Measurements from ENCODE around the gene UBE2J2. TPM values are rescaled to one million over a fixed set of nuclear protein-coding genes. Genes with fewer than 3 reads are reported as not detected.

UBE2J2 gene
- total and polyA plus RNA-seq, 2 experiments from 2014 or later, result 49.7 to 63.5 TPM

- in situ Hi-C loops (cut with MboI), result no loop called here
Measured at GRCh38 chr1:1220197-1220596, 53.5 kb downstream of the UBE2J2 start.

DNA sequence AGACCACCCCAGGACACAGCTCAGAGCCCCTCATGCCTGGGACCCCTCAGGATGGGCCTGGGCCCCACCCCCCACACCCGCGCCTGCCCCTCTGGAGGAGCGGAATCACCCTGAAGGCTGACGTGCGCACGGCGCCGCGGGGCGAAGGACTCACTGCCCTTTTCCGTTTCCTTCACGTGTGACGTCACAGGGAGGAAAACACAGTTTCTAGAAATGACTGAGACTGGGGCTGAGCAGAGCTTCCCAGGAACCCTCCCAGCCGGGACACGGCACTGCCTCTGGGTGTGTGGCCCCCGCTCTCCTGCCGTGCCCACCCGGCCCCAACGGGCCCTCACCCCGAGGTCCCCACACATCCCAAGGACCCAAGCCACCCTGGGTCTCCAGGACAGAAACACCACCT, 54.3 kb downstream of the UBE2J2 start:
- in situ Hi-C loops (cut with MboI), result no loop called here
- TF ChIP-seq EZH2 (IDR thresholded peaks at IDR 0.05; ENCODE audit: insufficient read depth, poor library complexity, severe bottlenecking), result no peak
- no peak for TF ChIP-seq EZH2phosphoT487 (IDR thresholded peaks at IDR 0.05; ENCODE audit: insufficient read depth, low read depth)
- Histone ChIP-seq H3K9ac (no peak overlapping the region), H3K9me2 (ENCODE audit: insufficient read depth) (no peaks in the 10 kb centered on the region), H3K36me3 (ENCODE audit: low read depth) (peaks cover 5% of the 10 kb centered on the region; the same call in 1 of the 2 replicates), H3K27ac (no peak overlapping the region), H3K79me2 (ENCODE audit: insufficient read depth) (peaks cover 10% of the 10 kb centered on the region), H3K27me3 (replicated peaks; ENCODE audit: insufficient read depth) (no peaks in the 10 kb centered on the region), H3K4me2 (ENCODE audit: unreplicated experiment) (no peak overlapping the region), H4K20me1 (ENCODE audit: insufficient read depth) (no peaks in the 10 kb centered on the region), H3K4me1 (ENCODE audit: insufficient read depth) (no peaks in the 10 kb centered on the region), H3F3A (ENCODE audit: insufficient read depth) (no peaks in the 10 kb centered on the region), H3K9me3 (ENCODE audit: low read depth) (no peaks in the 10 kb centered on the region), H3K4me3 (no peak overlapping the region), H2AFZ (no peak overlapping the region)
- no peak for DNase-seq
- 96 to 98% methylated on average over 17 of the region's 20 CpGs for WGBS, 2 experiments (ENCODE audit: low coverage in 1 of 2, low lambda C conversion rate in 2 of 2, missing lambda C conversion rate in 2 of 2)

More at GRCh38 chr1:1220197-1220596, 53.5 kb downstream of the UBE2J2 start:
- Histone ChIP-seq H3K27me3 (replicated peaks; ENCODE audit: insufficient read depth) (no peaks in the 10 kb centered on the region), H3K9ac (no peak overlapping the region), H3K9me2 (ENCODE audit: insufficient read depth) (no peaks in the 10 kb centered on the region), H3F3A (ENCODE audit: insufficient read depth) (no peaks in the 10 kb centered on the region), H3K9me3 (ENCODE audit: low read depth) (no peaks in the 10 kb centered on the region), H3K4me1 (ENCODE audit: insufficient read depth) (no peaks in the 10 kb centered on the region), H3K36me3 (ENCODE audit: low read depth) (peaks cover 5% of the 10 kb centered on the region; the same call in 1 of the 2 replicates), H3K79me2 (ENCODE audit: insufficient read depth) (peaks cover 18% of the 10 kb centered on the region), H2AFZ (no peak overlapping the region), H4K20me1 (ENCODE audit: insufficient read depth) (no peaks in the 10 kb centered on the region), H3K4me3 (no peak overlapping the region), H3K27ac (no peak overlapping the region), H3K4me2 (ENCODE audit: unreplicated experiment) (no peak overlapping the region)
- TF ChIP-seq EZH2phosphoT487 (IDR thresholded peaks at IDR 0.05; ENCODE audit: insufficient read depth, low read depth), result no peak
- TF ChIP-seq EZH2 (IDR thresholded peaks at IDR 0.05; ENCODE audit: insufficient read depth, poor library complexity, severe bottlenecking), result no peak
- WGBS, 2 experiments (ENCODE audit: low coverage in 1 of 2, low lambda C conversion rate in 2 of 2, missing lambda C conversion rate in 2 of 2), result 95 to 96% methylated on average over 21 to 24 of the region's 24 CpGs
- DNase-seq, result no peak

GRCh38 chr1:1218524-1219200, 55.0 kb downstream of the UBE2J2 start:
- Histone ChIP-seq H3K36me3 (ENCODE audit: low read depth) (peaks cover 5% of the 10 kb centered on the region; the same call in 1 of the 2 replicates), H3K4me1 (ENCODE audit: insufficient read depth) (no peaks in the 10 kb centered on the region), H3K9ac (no peak overlapping the region), H3K27ac (no peak overlapping the region), H3K9me3 (ENCODE audit: low read depth) (no peaks in the 10 kb centered on the region), H3K4me2 (ENCODE audit: unreplicated experiment) (no peak overlapping the region), H3K27me3 (replicated peaks; ENCODE audit: insufficient read depth) (no peaks in the 10 kb centered on the region), H3K9me2 (ENCODE audit: insufficient read depth) (no peaks in the 10 kb centered on the region), H3F3A (ENCODE audit: insufficient read depth) (no peaks in the 10 kb centered on the region), H3K79me2 (ENCODE audit: insufficient read depth) (peaks cover 5% of the 10 kb centered on the region; the same call in 1 of the 2 replicates), H4K20me1 (ENCODE audit: insufficient read depth) (no peaks in the 10 kb centered on the region), H2AFZ (no peak overlapping the region), H3K4me3 (no peak overlapping the region)
- WGBS, 2 experiments (ENCODE audit: low coverage in 1 of 2, low lambda C conversion rate in 2 of 2, missing lambda C conversion rate in 2 of 2), result 90 to 94% methylated on average over 35 to 36 of the region's 36 CpGs
- TF ChIP-seq EZH2 (IDR thresholded peaks at IDR 0.05; ENCODE audit: insufficient read depth, poor library complexity, severe bottlenecking), result no peak
- no peak for TF ChIP-seq EZH2phosphoT487 (IDR thresholded peaks at IDR 0.05; ENCODE audit: insufficient read depth, low read depth)
- in situ Hi-C loops (cut with MboI), result no loop called here
- no peak for DNase-seq

DNA sequence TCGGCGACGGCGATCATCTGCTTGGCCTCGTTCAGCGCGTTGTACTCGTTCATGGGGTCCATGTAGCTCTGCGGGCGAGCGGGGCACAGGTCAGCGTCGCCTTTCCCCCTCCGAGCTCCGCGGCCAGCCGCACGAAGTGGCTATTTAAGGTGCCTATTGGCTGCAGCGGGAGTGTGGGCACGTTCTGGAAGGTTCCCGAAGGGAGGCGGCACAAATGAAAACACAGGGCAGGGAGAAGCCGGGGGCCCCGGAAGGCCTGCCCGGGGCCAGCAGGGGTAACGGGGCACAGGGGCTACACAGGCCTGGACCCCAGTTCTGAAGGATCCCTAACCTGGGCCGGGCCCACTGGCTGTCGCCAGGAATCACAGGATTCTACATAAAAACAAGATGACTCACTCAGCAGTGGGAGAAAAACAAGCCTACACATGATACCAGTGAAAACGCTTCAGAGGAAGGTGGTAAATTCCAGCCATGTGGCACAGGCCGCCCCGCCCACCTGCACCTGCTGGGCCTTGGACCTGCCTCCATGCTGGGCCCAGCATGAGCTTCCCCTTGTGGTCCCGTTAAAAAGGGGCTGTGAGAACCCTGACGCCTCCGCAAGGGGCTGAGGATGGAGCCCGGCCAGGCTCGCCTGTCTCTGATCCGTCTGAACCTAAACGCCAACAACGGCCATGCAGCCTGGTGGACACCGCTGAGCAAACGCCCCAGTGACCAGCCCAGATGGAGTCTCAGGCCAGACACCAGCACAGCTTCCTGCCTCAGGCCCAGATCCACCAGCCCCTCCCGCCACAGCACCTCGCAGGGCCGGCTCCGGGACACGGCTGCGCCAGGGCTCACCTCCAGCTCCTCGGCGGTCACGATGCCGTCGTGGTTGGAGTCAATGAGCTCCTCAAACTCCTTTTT, 55.8 kb downstream of the UBE2J2 start:
- 92 to 94% methylated on average over 48 to 52 of the region's 52 CpGs for WGBS, 2 experiments (ENCODE audit: low coverage in 1 of 2, low lambda C conversion rate in 2 of 2, missing lambda C conversion rate in 2 of 2)
- Histone ChIP-seq H3K9ac (no peak overlapping the region), H2AFZ (no peak overlapping the region), H3K4me3 (no peak overlapping the region), H3K4me2 (ENCODE audit: unreplicated experiment) (no peak overlapping the region), H3K27ac (no peak overlapping the region), H3K9me3 (ENCODE audit: low read depth) (no peaks in the 10 kb centered on the region), H3K27me3 (replicated peaks; ENCODE audit: insufficient read depth) (no peaks in the 10 kb centered on the region), H4K20me1 (ENCODE audit: insufficient read depth) (no peaks in the 10 kb centered on the region), H3K4me1 (ENCODE audit: insufficient read depth) (no peaks in the 10 kb centered on the region), H3K9me2 (ENCODE audit: insufficient read depth) (no peaks in the 10 kb centered on the region), H3K36me3 (ENCODE audit: low read depth) (peaks cover 5% of the 10 kb centered on the region; the same call in 1 of the 2 replicates), H3K79me2 (ENCODE audit: insufficient read depth) (no peaks in the 10 kb centered on the region), H3F3A (ENCODE audit: insufficient read depth) (no peaks in the 10 kb centered on the region)
- TF ChIP-seq EZH2 (IDR thresholded peaks at IDR 0.05; ENCODE audit: insufficient read depth, poor library complexity, severe bottlenecking), result no peak
- no peak for TF ChIP-seq EZH2phosphoT487 (IDR thresholded peaks at IDR 0.05; ENCODE audit: insufficient read depth, low read depth)
- no peak for DNase-seq
- in situ Hi-C loops (cut with MboI), result no loop called here
